Mesothelial cell of epicardium (in vitro differentiated cells): ENCODE data around the gene KPNA3. TPM values are rescaled to one million over a fixed set of nuclear protein-coding genes. Genes with fewer than 3 reads are reported as not detected.

ENCODE experiments used
- DNase-seq, 2 experiments: peaks; one replicate each; pipeline ENCODE4 v3.0.0; 2021; ENCODE audit warnings: low spot score in 2 of 2; ENCODE audit not compliant: unreplicated experiment in 2 of 2
- H3K27ac Mint-ChIP-seq: 2 replicates; pipeline ENCODE4 v1.8.0; 2021; ENCODE audit warnings: mixed read lengths
- H3K27me3 Mint-ChIP-seq: 2 replicates; pipeline ENCODE4 v1.8.0; 2021; ENCODE audit warnings: low read depth, mixed read lengths
- H3K36me3 Mint-ChIP-seq: 2 replicates; pipeline ENCODE4 v1.8.0; 2021; ENCODE audit warnings: mixed read lengths
- H3K4me1 Mint-ChIP-seq: 2 replicates; pipeline ENCODE4 v1.8.0; 2021; ENCODE audit warnings: mixed read lengths
- H3K4me3 Mint-ChIP-seq: 2 replicates; pipeline ENCODE4 v1.8.0; 2021; ENCODE audit warnings: mild to moderate bottlenecking, moderate library complexity, mixed read lengths
- H3K9me3 Mint-ChIP-seq: 2 replicates; pipeline ENCODE4 v1.8.0; 2021; ENCODE audit warnings: mixed read lengths
- CTCF ChIP-seq: fragments of 200-600 bp; sonication (generic); IDR thresholded peaks from one replicate; pipeline ENCODE4 v1.5.0; 2021; ENCODE audit warnings: antibody characterized with exemption; ENCODE audit not compliant: unreplicated experiment
- total RNA-seq: library from RNA; stranded (reverse); gene quantifications from 3 replicates; pipeline ENCODE4 v1.2.1, GENCODE V29; 2021

Gene KPNA3
- total RNA-seq, 1 donor from 2014 or later, result 36.4 TPM

GRCh38 chr13:49693191-49693733, 99.2 kb downstream of the KPNA3 start:
- Mint-ChIP-seq H3K27ac (no peak overlapping the region), H3K27me3 (no peaks in the 10 kb centered on the region), H3K4me1 (peaks cover 15% of the 10 kb centered on the region), H3K36me3 (peaks cover 12% of the 10 kb centered on the region), H3K4me3 (no peak overlapping the region), H3K9me3 (no peaks in the 10 kb centered on the region)
- DNase-seq, result no peak
- no peak for TF ChIP-seq CTCF

GRCh38 chr13:49690995-49691784, 101.3 kb downstream of the KPNA3 start, which contains the start of gene EBPL:
Gene EBPL (minus strand): TSS chr13:49691486. CDS start chr13:49691424, 62 bp downstream.
- peaks cover 20% of the 10 kb centered on the region for H3K4me1 Mint-ChIP-seq
- H3K27me3 Mint-ChIP-seq, result no peaks in the 10 kb centered on the region
- peak; percentile 84 to 92 for DNase-seq
- H3K27ac Mint-ChIP-seq, result peak within 1 kb of the TSS; percentile 95
- peaks cover 10% of the 10 kb centered on the region for H3K36me3 Mint-ChIP-seq
- TF ChIP-seq CTCF, result no peak
- H3K4me3 Mint-ChIP-seq, result peak within 1 kb of the TSS; percentile 91
- H3K9me3 Mint-ChIP-seq, result no peaks in the 10 kb centered on the region

- TF ChIP-seq CTCF, result no peak
- no peak for DNase-seq
- Mint-ChIP-seq H3K36me3 (peaks cover 11% of the 10 kb centered on the region), H3K27ac (peak overlapping the region; percentile 95), H3K4me3 (peak overlapping the region; percentile 91), H3K4me1 (peaks cover 20% of the 10 kb centered on the region), H3K27me3 (no peaks in the 10 kb centered on the region), H3K9me3 (no peaks in the 10 kb centered on the region)
Measured at GRCh38 chr13:49690133-49690994, 102.1 kb downstream of the KPNA3 start.

- no peak overlapping the region for H3K27ac Mint-ChIP-seq
- H3K9me3 Mint-ChIP-seq, result peaks cover 4% of the 10 kb centered on the region
- DNase-seq, result no peak
- H3K36me3 Mint-ChIP-seq, result peaks cover 16% of the 10 kb centered on the region
- TF ChIP-seq CTCF, result no peak
- H3K27me3 Mint-ChIP-seq, result no peaks in the 10 kb centered on the region
- peaks cover 5% of the 10 kb centered on the region for H3K4me1 Mint-ChIP-seq
- no peak overlapping the region for H3K4me3 Mint-ChIP-seq
Measured at GRCh38 chr13:49683489-49683888, 109.0 kb downstream of the KPNA3 start.

GRCh38 chr13:49681842-49682435, 110.5 kb downstream of the KPNA3 start:
- TF ChIP-seq CTCF, result no peak
- Mint-ChIP-seq H3K36me3 (peaks cover 22% of the 10 kb centered on the region), H3K27me3 (no peaks in the 10 kb centered on the region), H3K4me1 (no peaks in the 10 kb centered on the region), H3K27ac (peak overlapping the region; percentile 4), H3K9me3 (peaks cover 5% of the 10 kb centered on the region), H3K4me3 (no peak overlapping the region)
- no peak for DNase-seq
